Keratinocyte (primary cell): ENCODE measurements around the gene USP6. TPM values are rescaled to one million over a fixed set of nuclear protein-coding genes. Genes with fewer than 3 reads are reported as not detected.

Experiments
- DNase-seq: peaks from one replicate; pipeline ENCODE4 v3.0.0-alpha.2; 2011; ENCODE audit warnings: low read depth, missing footprints, low spot score
- FAIRE-seq: peaks from 2 replicates; lab custom pipeline; 2011; peaks lifted over from hg19 to GRCh38; lab: Jason Lieb, UNC
- H2AFZ ChIP-seq: 2 replicates; pipeline ENCODE4 v1.6.0; 2012; ENCODE audit warnings: low read length, control low read depth, inconsistent platforms; ENCODE audit not compliant: control insufficient read depth
- H3K27ac ChIP-seq: 2 replicates; pipeline ENCODE4 v1.5.1; 2011; ENCODE audit warnings: low read length; ENCODE audit not compliant: control insufficient read depth, insufficient read depth
- H3K27me3 ChIP-seq: 3 replicates; pipeline ENCODE4 v1.6.0; 2011; ENCODE audit warnings: low read length; ENCODE audit not compliant: control insufficient read depth, insufficient read depth; ENCODE audit errors: extremely low read depth
- H3K36me3 ChIP-seq, 2 experiments: 2 replicates in 1 of 2; 3 replicates in 1 of 2; pipeline ENCODE4 v1.5.1; 2011; ENCODE audit warnings: low read length in 2 of 2, mild to moderate bottlenecking in 1 of 2; ENCODE audit not compliant: control insufficient read depth in 2 of 2, insufficient read depth in 2 of 2; ENCODE audit errors: extremely low read depth in 1 of 2
- H3K4me1 ChIP-seq: 3 replicates; pipeline ENCODE4 v1.5.1; 2011; ENCODE audit warnings: low read length; ENCODE audit not compliant: control insufficient read depth, insufficient read depth; ENCODE audit errors: extremely low read depth
- H3K4me2 ChIP-seq: 3 replicates; pipeline ENCODE4 v1.6.0; 2011; ENCODE audit warnings: low read depth, low read length; ENCODE audit not compliant: control insufficient read depth, insufficient read depth; ENCODE audit errors: extremely low read depth
- H3K4me3 ChIP-seq, 3 experiments: fragments of 200-600 bp in 1 of 3; sonication (generic) in 1 of 3; 2 replicates in 2 of 3; 3 replicates in 1 of 3; pipeline ENCODE4 v1.5.1; 2011 to 2016; ENCODE audit warnings: low read length in 3 of 3, mild to moderate bottlenecking in 3 of 3, control low read depth in 2 of 3, inconsistent platforms in 1 of 3, low read depth in 1 of 3, mixed read lengths in 1 of 3, mixed run types in 1 of 3, moderate library complexity in 1 of 3; ENCODE audit not compliant: control insufficient read depth in 2 of 3, insufficient read depth in 2 of 3; ENCODE audit errors: extremely low read depth in 1 of 3
- H3K79me2 ChIP-seq: 2 replicates; pipeline ENCODE4 v1.6.0; 2012; ENCODE audit warnings: low read length; ENCODE audit not compliant: control insufficient read depth, insufficient read depth
- H3K9ac ChIP-seq: 3 replicates; pipeline ENCODE4 v1.6.0; 2011; ENCODE audit warnings: low read length; ENCODE audit not compliant: control insufficient read depth, insufficient read depth; ENCODE audit errors: extremely low read depth
- H3K9me1 ChIP-seq: 3 replicates; pipeline ENCODE4 v1.6.0; 2011; ENCODE audit warnings: low read length; ENCODE audit not compliant: control insufficient read depth, insufficient read depth; ENCODE audit errors: extremely low read depth
- H3K9me3 ChIP-seq: 2 replicates; pipeline ENCODE4 v1.5.1; 2012; ENCODE audit warnings: low read depth, low read length; ENCODE audit not compliant: control insufficient read depth
- H4K20me1 ChIP-seq: 3 replicates; pipeline ENCODE4 v1.6.0; 2011; ENCODE audit warnings: low read length; ENCODE audit not compliant: control insufficient read depth, insufficient read depth; ENCODE audit errors: extremely low read depth
- EZH2 ChIP-seq: IDR thresholded peaks from one replicate; pipeline ENCODE4 v1.6.1; 2012; ENCODE audit warnings: inconsistent platforms, mild to moderate bottlenecking, low read length, moderate library complexity
- dilution Hi-C: fragments of 300-500 bp; cut with MboI; formaldehyde crosslinking; loops from one replicate; pipeline ENCODE4 v1.7.0; 2020; ENCODE audit warnings: low sequenced_read_pairs; ENCODE audit not compliant: extremely low pct_ligation_motif_present
- polyA plus RNA-seq, 5 experiments: library from polyadenylated mRNA; depleted of rRNA in 3 of 5; stranded (reverse) in 3 of 5; stranded (forward) in 1 of 5; unstranded in 1 of 5; fragments of >200 nt; gene quantifications; 1 replicate in 1 of 5; 2 replicates in 3 of 5; 3 replicates in 1 of 5; pipeline versions ENCODE4 v1.2.1 to v1.2.3, GENCODE V29; 2011 to 2012; ENCODE audit warnings: missing spikeins in 2 of 5, low read depth in 1 of 5, low replicate concordance in 1 of 5
- TF ChIP-seq, protein P1 (sequence below), 3 experiments: IDR thresholded peaks in 1 of 3; conservative IDR thresholded peaks in 1 of 3; optimal IDR thresholded peaks in 1 of 3; 2 replicates in 2 of 3; 3 replicates in 1 of 3; pipeline versions ENCODE3 to v1.5.1; 2011; ENCODE audit warnings: low read length in 3 of 3, mild to moderate bottlenecking in 3 of 3, moderate library complexity in 2 of 3, control low read depth in 1 of 3, inconsistent platforms in 1 of 3; ENCODE audit not compliant: insufficient read depth in 2 of 3; ENCODE audit errors: extremely low read depth in 1 of 3

Gene USP6
- polyA plus RNA-seq, 1 donor (not counting 4 experiments of a cell fraction or from before 2014, with no cell fraction given), result not detected

DNA sequence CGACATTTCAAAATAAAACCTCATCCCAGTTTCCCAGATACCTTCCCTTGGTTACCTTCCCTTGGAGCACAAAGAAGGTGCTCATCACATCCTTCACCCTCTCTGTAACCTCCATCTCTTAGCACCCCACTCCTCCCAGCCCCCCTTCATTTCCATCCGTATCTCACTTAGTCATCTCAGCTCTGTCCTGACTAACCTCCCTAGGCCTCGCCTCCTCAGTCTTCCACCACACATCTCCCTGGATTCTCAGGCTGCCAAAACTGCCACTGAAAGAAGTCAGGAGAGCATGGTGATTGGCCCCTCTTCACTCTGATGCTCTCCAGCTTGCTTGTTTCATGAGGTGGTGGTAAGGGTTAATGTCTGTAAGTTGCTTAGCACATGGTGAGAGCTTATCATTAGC is 35.2 kb upstream of the USP6 start:
- H3K36me3 ChIP-seq, result no peaks in the 10 kb centered on the region
- peaks cover under 1% of the 10 kb centered on the region for H3K9me3 ChIP-seq
- H3K79me2 ChIP-seq, result no peaks in the 10 kb centered on the region
- no peak overlapping the region for H3K4me3 ChIP-seq
- TF ChIP-seq EZH2, result no peak
- TF ChIP-seq, protein P1, sequence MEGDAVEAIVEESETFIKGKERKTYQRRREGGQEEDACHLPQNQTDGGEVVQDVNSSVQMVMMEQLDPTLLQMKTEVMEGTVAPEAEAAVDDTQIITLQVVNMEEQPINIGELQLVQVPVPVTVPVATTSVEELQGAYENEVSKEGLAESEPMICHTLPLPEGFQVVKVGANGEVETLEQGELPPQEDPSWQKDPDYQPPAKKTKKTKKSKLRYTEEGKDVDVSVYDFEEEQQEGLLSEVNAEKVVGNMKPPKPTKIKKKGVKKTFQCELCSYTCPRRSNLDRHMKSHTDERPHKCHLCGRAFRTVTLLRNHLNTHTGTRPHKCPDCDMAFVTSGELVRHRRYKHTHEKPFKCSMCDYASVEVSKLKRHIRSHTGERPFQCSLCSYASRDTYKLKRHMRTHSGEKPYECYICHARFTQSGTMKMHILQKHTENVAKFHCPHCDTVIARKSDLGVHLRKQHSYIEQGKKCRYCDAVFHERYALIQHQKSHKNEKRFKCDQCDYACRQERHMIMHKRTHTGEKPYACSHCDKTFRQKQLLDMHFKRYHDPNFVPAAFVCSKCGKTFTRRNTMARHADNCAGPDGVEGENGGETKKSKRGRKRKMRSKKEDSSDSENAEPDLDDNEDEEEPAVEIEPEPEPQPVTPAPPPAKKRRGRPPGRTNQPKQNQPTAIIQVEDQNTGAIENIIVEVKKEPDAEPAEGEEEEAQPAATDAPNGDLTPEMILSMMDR (optimal IDR thresholded peaks at IDR 0.05 in 1 of 3, IDR thresholded peaks at IDR 0.05 in 1 of 3, conservative IDR thresholded peaks at IDR 0.05 in 1 of 3; ENCODE audit: extremely low read depth in 1 of 3, insufficient read depth in 2 of 3, low read length in 3 of 3), result no peak
- H3K27me3 ChIP-seq, result no peaks in the 10 kb centered on the region
- dilution Hi-C loops, result no loop called here
- no peak overlapping the region for H3K9ac ChIP-seq
- no peak overlapping the region for H3K4me2 ChIP-seq
- H3K9me1 ChIP-seq, result no peaks in the 10 kb centered on the region
- no peak overlapping the region for H2AFZ ChIP-seq
- DNase-seq (no peak), FAIRE-seq (no peak)
- peaks cover 3% of the 10 kb centered on the region for H3K4me1 ChIP-seq
- no peaks in the 10 kb centered on the region for H4K20me1 ChIP-seq
- H3K27ac ChIP-seq, result no peak overlapping the region

DNA sequence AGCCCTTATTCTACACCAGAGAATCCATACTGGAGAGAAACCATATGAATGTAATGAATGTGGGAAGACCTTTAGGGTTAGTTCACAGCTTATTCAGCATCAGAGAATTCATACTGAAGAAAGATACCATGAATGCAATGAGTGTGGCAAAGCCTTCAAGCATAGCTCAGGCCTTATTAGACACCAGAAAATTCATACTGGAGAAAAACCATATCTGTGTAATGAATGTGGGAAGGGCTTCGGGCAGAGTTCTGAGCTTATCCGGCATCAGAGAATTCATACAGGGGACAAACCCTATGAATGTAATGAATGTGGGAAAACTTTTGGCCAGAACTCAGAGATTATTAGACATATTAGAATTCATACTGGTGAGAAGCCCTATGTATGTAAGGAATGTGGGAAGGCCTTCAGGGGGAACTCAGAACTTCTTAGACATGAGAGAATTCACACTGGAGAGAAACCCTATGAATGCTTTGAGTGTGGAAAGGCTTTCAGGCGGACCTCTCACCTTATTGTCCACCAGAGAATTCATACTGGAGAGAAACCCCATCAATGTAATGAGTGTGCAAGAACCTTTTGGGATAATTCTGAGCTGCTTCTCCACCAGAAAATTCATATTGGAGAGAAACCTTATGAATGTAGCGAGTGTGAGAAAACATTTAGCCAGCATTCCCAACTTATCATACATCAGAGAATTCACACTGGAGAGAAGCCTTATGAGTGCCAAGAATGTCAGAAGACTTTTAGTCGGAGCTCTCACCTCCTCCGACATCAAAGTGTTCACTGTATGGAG is 23.4 kb upstream of the USP6 start:
- Histone ChIP-seq H3K36me3 (peaks cover 5 to 15% of the 10 kb centered on the region in 2 experiments), H3K27me3 (peaks cover 11% of the 10 kb centered on the region), H4K20me1 (no peaks in the 10 kb centered on the region), H3K4me2 (no peak overlapping the region), H3K9ac (no peak overlapping the region), H3K27ac (no peak overlapping the region), H3K9me3 (peaks cover 47% of the 10 kb centered on the region), H3K79me2 (no peaks in the 10 kb centered on the region), H3K4me3 (no peak overlapping the region), H2AFZ (no peak overlapping the region), H3K9me1 (no peaks in the 10 kb centered on the region), H3K4me1 (no peaks in the 10 kb centered on the region)
- DNase-seq, result no peak
- FAIRE-seq, result no peak
- dilution Hi-C loops, result no loop called here
- TF ChIP-seq, protein P1 (optimal IDR thresholded peaks at IDR 0.05 in 1 of 3, IDR thresholded peaks at IDR 0.05 in 1 of 3, conservative IDR thresholded peaks at IDR 0.05 in 1 of 3; ENCODE audit: extremely low read depth in 1 of 3, insufficient read depth in 2 of 3, low read length in 3 of 3), result no peak
- TF ChIP-seq EZH2, result no peak
